Osteoblast (primary cell): Measurements from ENCODE around the gene ACSL3. TPM values are rescaled to one million over a fixed set of nuclear protein-coding genes. Genes with fewer than 3 reads are reported as not detected.

Source experiments
- DNase-seq: peaks from one replicate; pipeline ENCODE4 v3.0.0; 2011; ENCODE audit warnings: low spot score, mixed read lengths; ENCODE audit not compliant: insufficient read length; ENCODE audit errors: missing footprints
- H2AFZ ChIP-seq: 2 replicates; pipeline ENCODE4 v1.6.0; 2011; ENCODE audit warnings: mild to moderate bottlenecking, low read length
- H3K27ac ChIP-seq: 2 replicates; pipeline ENCODE4 v1.5.1; 2011; ENCODE audit warnings: mild to moderate bottlenecking, low read depth, low read length, moderate library complexity
- H3K27me3 ChIP-seq: 2 replicates; pipeline ENCODE4 v1.6.0; 2012; ENCODE audit warnings: mild to moderate bottlenecking, control low read depth, inconsistent platforms, low read length, moderate library complexity; ENCODE audit not compliant: insufficient read depth
- H3K36me3 ChIP-seq: 2 replicates; pipeline ENCODE4 v1.5.1; 2011; ENCODE audit warnings: mild to moderate bottlenecking, low read length, control low read depth, moderate library complexity; ENCODE audit not compliant: insufficient read depth
- H3K4me1 ChIP-seq: 2 replicates; pipeline ENCODE4 v1.5.1; 2011; ENCODE audit warnings: mild to moderate bottlenecking, low read length, control low read depth, moderate library complexity; ENCODE audit not compliant: insufficient read depth
- H3K4me2 ChIP-seq: 2 replicates; pipeline ENCODE4 v1.6.0; 2011; ENCODE audit warnings: mild to moderate bottlenecking, low read length; ENCODE audit not compliant: insufficient read depth
- H3K4me3 ChIP-seq: fragments of 200-600 bp; sonication (generic); 3 replicates; pipeline ENCODE4 v1.5.1; 2012; ENCODE audit warnings: mild to moderate bottlenecking, low read length, inconsistent platforms; ENCODE audit not compliant: insufficient read depth
- H3K79me2 ChIP-seq: 2 replicates; pipeline ENCODE4 v1.6.0; 2012; ENCODE audit warnings: mild to moderate bottlenecking, low read length, control low read depth, inconsistent platforms; ENCODE audit not compliant: insufficient read depth
- H3K9me3 ChIP-seq: 2 replicates; pipeline ENCODE4 v1.5.1; 2011; ENCODE audit warnings: low read depth, low read length, control low read depth
- H4K20me1 ChIP-seq: 2 replicates; pipeline ENCODE4 v1.6.0; 2012; ENCODE audit warnings: mild to moderate bottlenecking, low read length, control low read depth; ENCODE audit not compliant: insufficient read depth
- total RNA-seq: library from RNA; depleted of rRNA; stranded (reverse); fragments of >200 nt; gene quantifications from 2 replicates; pipeline ENCODE4 v1.2.3, GENCODE V29; 2012
- TF ChIP-seq, protein P1 (sequence below): IDR thresholded peaks from 2 replicates; pipeline ENCODE4 v1.5.1; 2011; ENCODE audit warnings: mild to moderate bottlenecking, low read depth, low read length, moderate library complexity; ENCODE audit errors: extremely low read depth

The ACSL3 gene
- total RNA-seq, 1 donor: 166 TPM

DNA sequence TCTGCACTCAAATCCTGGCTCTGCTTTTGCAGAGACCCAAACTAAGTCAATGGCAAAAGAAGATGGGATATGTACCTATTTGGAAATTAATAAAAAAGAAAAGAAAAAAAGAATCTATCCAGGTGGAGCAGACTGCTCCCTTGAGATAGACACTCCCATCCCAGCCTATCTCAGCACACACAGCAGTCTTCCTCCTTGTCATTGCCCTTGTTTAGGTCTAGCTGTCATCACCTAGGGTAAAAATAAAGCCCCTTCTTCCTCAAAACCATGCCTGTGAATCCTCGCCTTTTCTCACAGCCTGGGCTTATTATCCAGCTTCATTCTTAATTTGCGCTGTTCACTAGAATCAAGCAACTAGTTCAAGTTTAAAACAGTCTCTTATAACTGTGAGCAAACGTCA is 30.7 kb upstream of the ACSL3 start:
- Histone ChIP-seq H3K4me3 (no peak overlapping the region), H4K20me1 (no peaks in the 10 kb centered on the region), H3K27ac (no peak overlapping the region), H3K4me2 (no peak overlapping the region), H2AFZ (no peak overlapping the region), H3K9me3 (no peaks in the 10 kb centered on the region), H3K4me1 (no peaks in the 10 kb centered on the region), H3K79me2 (no peaks in the 10 kb centered on the region), H3K36me3 (no peaks in the 10 kb centered on the region), H3K27me3 (peaks cover 3% of the 10 kb centered on the region)
- TF ChIP-seq, protein P1, sequence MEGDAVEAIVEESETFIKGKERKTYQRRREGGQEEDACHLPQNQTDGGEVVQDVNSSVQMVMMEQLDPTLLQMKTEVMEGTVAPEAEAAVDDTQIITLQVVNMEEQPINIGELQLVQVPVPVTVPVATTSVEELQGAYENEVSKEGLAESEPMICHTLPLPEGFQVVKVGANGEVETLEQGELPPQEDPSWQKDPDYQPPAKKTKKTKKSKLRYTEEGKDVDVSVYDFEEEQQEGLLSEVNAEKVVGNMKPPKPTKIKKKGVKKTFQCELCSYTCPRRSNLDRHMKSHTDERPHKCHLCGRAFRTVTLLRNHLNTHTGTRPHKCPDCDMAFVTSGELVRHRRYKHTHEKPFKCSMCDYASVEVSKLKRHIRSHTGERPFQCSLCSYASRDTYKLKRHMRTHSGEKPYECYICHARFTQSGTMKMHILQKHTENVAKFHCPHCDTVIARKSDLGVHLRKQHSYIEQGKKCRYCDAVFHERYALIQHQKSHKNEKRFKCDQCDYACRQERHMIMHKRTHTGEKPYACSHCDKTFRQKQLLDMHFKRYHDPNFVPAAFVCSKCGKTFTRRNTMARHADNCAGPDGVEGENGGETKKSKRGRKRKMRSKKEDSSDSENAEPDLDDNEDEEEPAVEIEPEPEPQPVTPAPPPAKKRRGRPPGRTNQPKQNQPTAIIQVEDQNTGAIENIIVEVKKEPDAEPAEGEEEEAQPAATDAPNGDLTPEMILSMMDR: no peak
- no peak for DNase-seq

DNA sequence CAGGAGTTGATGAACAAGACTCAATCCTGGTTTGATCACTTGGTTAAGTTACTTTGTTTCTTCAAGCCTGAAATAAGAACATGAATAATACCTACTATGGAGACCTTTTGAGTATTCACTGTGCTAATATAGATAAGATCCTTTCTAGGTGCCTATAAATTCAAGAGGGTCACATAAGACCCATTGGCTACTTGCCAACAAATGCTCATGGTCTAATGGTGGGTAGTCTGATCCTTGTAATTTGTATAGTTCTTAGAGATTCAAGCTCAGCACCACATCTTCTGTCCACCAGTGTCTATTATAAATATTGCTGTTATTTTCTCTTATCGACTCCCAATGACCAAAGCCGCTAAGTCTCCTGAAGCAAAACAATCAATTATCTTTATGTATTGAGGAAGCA is 27.4 kb upstream of the ACSL3 start:
- Histone ChIP-seq H2AFZ (no peak overlapping the region), H3K36me3 (no peaks in the 10 kb centered on the region), H3K27ac (no peak overlapping the region), H3K9me3 (no peaks in the 10 kb centered on the region), H3K4me3 (no peak overlapping the region), H3K27me3 (peaks cover 3% of the 10 kb centered on the region), H3K4me2 (no peak overlapping the region), H4K20me1 (no peaks in the 10 kb centered on the region), H3K79me2 (no peaks in the 10 kb centered on the region), H3K4me1 (peaks cover 4% of the 10 kb centered on the region)
- no peak for DNase-seq
- TF ChIP-seq, protein P1: no peak

DNA sequence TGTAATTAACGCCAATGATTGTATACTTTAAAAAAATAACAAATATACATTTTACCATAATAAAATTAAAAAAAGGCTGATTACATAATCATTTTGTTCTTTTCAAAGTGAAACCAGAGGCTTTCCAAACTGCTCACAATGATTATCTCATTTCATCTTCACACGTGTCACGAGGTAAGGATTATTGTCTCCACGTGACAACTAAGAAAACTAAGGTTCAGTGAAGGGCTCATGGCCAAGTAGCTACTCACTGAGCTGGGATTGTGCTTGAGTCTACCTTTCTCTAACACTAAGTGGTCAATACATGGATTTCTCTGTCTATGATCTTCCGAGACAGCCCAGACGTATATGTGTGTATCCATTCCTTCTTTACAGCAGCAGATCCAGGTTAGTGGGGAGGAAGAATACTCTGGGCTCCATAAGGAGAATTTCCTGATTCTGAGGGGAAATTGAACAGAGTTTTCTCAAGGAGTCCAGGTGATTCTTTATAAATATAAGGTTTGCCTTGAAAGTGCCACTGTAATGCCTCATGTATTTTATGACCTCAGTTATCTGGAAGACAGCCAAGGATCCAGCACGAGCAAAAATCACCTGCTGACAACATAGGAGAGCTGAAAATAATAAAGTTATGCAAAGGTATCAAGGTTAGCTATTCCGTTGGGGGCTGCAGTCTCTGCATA is 25.6 kb upstream of the ACSL3 start:
- no peak overlapping the region for H3K4me2 ChIP-seq
- no peaks in the 10 kb centered on the region for H4K20me1 ChIP-seq
- no peak for DNase-seq
- H3K9me3 ChIP-seq: no peaks in the 10 kb centered on the region
- no peaks in the 10 kb centered on the region for H3K36me3 ChIP-seq
- peaks cover 4% of the 10 kb centered on the region for H3K4me1 ChIP-seq
- no peaks in the 10 kb centered on the region for H3K79me2 ChIP-seq
- no peak overlapping the region for H3K4me3 ChIP-seq
- peaks cover under 1% of the 10 kb centered on the region for H3K27me3 ChIP-seq
- H3K27ac ChIP-seq: no peak overlapping the region
- TF ChIP-seq, protein P1: no peak
- H2AFZ ChIP-seq: no peak overlapping the region

DNA sequence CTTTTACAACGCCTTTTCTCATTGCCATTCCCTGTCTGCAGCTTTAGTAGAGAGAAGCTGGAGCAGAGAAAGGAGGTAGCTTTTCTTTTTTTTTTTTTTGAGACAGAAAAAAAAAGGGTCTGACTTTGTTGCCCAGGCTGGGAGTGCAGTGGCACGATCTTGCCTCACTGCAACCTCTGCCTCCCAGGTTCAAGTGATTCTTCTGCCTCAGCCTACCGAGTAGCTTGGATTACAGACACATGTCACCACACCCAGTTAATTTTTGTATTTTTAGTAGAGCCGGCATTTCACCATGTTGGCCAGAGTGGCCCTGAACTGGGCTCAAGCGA is 25.0 kb upstream of the ACSL3 start:
- H3K36me3 ChIP-seq: no peaks in the 10 kb centered on the region
- no peak for DNase-seq
- no peaks in the 10 kb centered on the region for H4K20me1 ChIP-seq
- no peaks in the 10 kb centered on the region for H3K79me2 ChIP-seq
- H3K27me3 ChIP-seq: no peaks in the 10 kb centered on the region
- H3K27ac ChIP-seq: no peak overlapping the region
- peaks cover 4% of the 10 kb centered on the region for H3K4me1 ChIP-seq
- H3K4me2 ChIP-seq: no peak overlapping the region
- H3K4me3 ChIP-seq: no peak overlapping the region
- no peaks in the 10 kb centered on the region for H3K9me3 ChIP-seq
- TF ChIP-seq, protein P1: no peak
- H2AFZ ChIP-seq: no peak overlapping the region
